ENCODE measurements around the gene ATP6V1D. TPM values are rescaled to one million over a fixed set of nuclear protein-coding genes. Genes with fewer than 3 reads are reported as not detected.

ATP6V1D gene
- total RNA-seq, 1 experiment from 2014 or later, result 38.5 TPM

- Histone ChIP-seq H3K9me2 (ENCODE audit: insufficient read depth) (no peaks in the 10 kb centered on the region), H3K4me3 (replicated peaks in 1 of 2; ENCODE audit: low read depth in 1 of 2, low read length in 2 of 2) (no peak overlapping the region), H3K27me3 (ENCODE audit: insufficient read depth, low read length) (no peaks in the 10 kb centered on the region), H3K36me3 (ENCODE audit: control insufficient read depth in 1 of 2, insufficient read depth in 2 of 2, low read length in 2 of 2) (peaks cover 15 to 18% of the 10 kb centered on the region in 2 experiments; a peak in 3 of 4 replicates), H3K9ac (ENCODE audit: low read length) (no peak overlapping the region), H4K20me1 (ENCODE audit: insufficient read depth) (no peaks in the 10 kb centered on the region), H3K27ac (ENCODE audit: low read depth, low read length) (no peak overlapping the region), H2AFZ (ENCODE audit: low read depth, low read length, poor library complexity, severe bottlenecking) (no peak overlapping the region), H3K79me2 (ENCODE audit: insufficient read depth, low read length) (no peaks in the 10 kb centered on the region), H3K4me2 (ENCODE audit: low read length) (no peak overlapping the region), H3K9me3 (ENCODE audit: control insufficient read depth in 1 of 2, insufficient read depth in 1 of 2, low read depth in 1 of 2, low read length in 2 of 2) (no peaks in the 10 kb centered on the region), H3K4me1 (ENCODE audit: control insufficient read depth in 1 of 2, insufficient read depth in 2 of 2, low read length in 2 of 2) (peaks cover 0 to 8% of the 10 kb centered on the region in 2 experiments; a peak in 1 of 4 replicates)
- DNase-seq (ENCODE audit: low read depth, low spot score) (no peak), ATAC-seq (no peak)
- intact Hi-C loops (cut with micrococcal nuclease), result no loop called here
- ChIA-PET POLR2A (no interaction called here), RAD21 (ENCODE audit: low non-redundant PET in 1 of 2, low total read pairs in 2 of 2, uncharacterized antibody in 2 of 2, unreplicated experiment in 2 of 2) (no interaction called here), CTCF (interaction anchor here (1.6 kb wide), 1 partner anchor 27 kb away, joined by 5 read pairs; the partner anchor contains the start of gene ATP6V1D)
- TF ChIP-seq CBX3 (IDR thresholded peaks at IDR 0.05; ENCODE audit: low read depth), result no peak
- no TSS peak for BruUV-seq (replicated peaks)
These were observed 27.1 kb downstream of the ATP6V1D start for GRCh38 chr14:67332468-67332867.

GRCh38 chr14:67331368-67332125 lies 28.1 kb downstream of the ATP6V1D start:
- no peaks in the 10 kb centered on the region for H3K9me3 ChIP-seq (ENCODE audit: control insufficient read depth in 1 of 2, insufficient read depth in 1 of 2, low read depth in 1 of 2, low read length in 2 of 2)
- no peak overlapping the region for H2AFZ ChIP-seq (ENCODE audit: low read depth, low read length, poor library complexity, severe bottlenecking)
- H4K20me1 ChIP-seq (ENCODE audit: insufficient read depth), result no peaks in the 10 kb centered on the region
- no peak overlapping the region for H3K4me3 ChIP-seq (replicated peaks in 1 of 2; ENCODE audit: low read depth in 1 of 2, low read length in 2 of 2)
- no peak overlapping the region for H3K27ac ChIP-seq (ENCODE audit: low read depth, low read length)
- H3K4me2 ChIP-seq (ENCODE audit: low read length), result no peak overlapping the region
- peaks cover 0 to 8% of the 10 kb centered on the region in 2 experiments; a peak in 1 of 4 replicates for H3K4me1 ChIP-seq (ENCODE audit: control insufficient read depth in 1 of 2, insufficient read depth in 2 of 2, low read length in 2 of 2)
- no peaks in the 10 kb centered on the region for H3K9me2 ChIP-seq (ENCODE audit: insufficient read depth)
- no peaks in the 10 kb centered on the region for H3K79me2 ChIP-seq (ENCODE audit: insufficient read depth, low read length)
- intact Hi-C loops (cut with micrococcal nuclease), result no loop called here
- DNase-seq (ENCODE audit: low read depth, low spot score), result no peak
- POLR2A ChIA-PET, result no interaction called here
- peaks cover 12 to 18% of the 10 kb centered on the region in 2 experiments; a peak in 3 of 4 replicates for H3K36me3 ChIP-seq (ENCODE audit: control insufficient read depth in 1 of 2, insufficient read depth in 2 of 2, low read length in 2 of 2)
- CTCF ChIA-PET, result interaction anchor here (1.6 kb wide), 1 partner anchor 28 kb away, joined by 5 read pairs; the partner anchor contains the start of gene ATP6V1D
- H3K27me3 ChIP-seq (ENCODE audit: insufficient read depth, low read length), result no peaks in the 10 kb centered on the region
- H3K9ac ChIP-seq (ENCODE audit: low read length), result no peak overlapping the region
- no TSS peak for BruUV-seq (replicated peaks)
- ATAC-seq, result no peak
- RAD21 ChIA-PET (ENCODE audit: low non-redundant PET in 1 of 2, low total read pairs in 2 of 2, uncharacterized antibody in 2 of 2, unreplicated experiment in 2 of 2), result no interaction called here
- no peak for TF ChIP-seq ZNF274 (IDR thresholded peaks at IDR 0.05; ENCODE audit: low read depth, low read length)
- no peak for TF ChIP-seq FOSL1 (IDR thresholded peaks at IDR 0.05; ENCODE audit: low read depth)
- no peak for TF ChIP-seq ATF3 (IDR thresholded peaks at IDR 0.05)
- no peak for TF ChIP-seq CTCF (IDR thresholded peaks at IDR 0.05 in 2 of 3, conservative IDR thresholded peaks at IDR 0.05 in 1 of 3; ENCODE audit: borderline replicate concordance in 1 of 3, insufficient read depth in 1 of 3, low read depth in 2 of 3, low read length in 2 of 3)
- no peak for TF ChIP-seq CEBPB (IDR thresholded peaks at IDR 0.05; ENCODE audit: low read depth)
- no peak for TF ChIP-seq CBX3 (IDR thresholded peaks at IDR 0.05; ENCODE audit: low read depth)
- TF ChIP-seq JUND (IDR thresholded peaks at IDR 0.05), result no peak
- TF ChIP-seq, protein P1, sequence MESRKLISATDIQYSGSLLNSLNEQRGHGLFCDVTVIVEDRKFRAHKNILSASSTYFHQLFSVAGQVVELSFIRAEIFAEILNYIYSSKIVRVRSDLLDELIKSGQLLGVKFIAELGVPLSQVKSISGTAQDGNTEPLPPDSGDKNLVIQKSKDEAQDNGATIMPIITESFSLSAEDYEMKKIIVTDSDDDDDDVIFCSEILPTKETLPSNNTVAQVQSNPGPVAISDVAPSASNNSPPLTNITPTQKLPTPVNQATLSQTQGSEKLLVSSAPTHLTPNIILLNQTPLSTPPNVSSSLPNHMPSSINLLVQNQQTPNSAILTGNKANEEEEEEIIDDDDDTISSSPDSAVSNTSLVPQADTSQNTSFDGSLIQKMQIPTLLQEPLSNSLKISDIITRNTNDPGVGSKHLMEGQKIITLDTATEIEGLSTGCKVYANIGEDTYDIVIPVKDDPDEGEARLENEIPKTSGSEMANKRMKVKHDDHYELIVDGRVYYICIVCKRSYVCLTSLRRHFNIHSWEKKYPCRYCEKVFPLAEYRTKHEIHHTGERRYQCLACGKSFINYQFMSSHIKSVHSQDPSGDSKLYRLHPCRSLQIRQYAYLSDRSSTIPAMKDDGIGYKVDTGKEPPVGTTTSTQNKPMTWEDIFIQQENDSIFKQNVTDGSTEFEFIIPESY (IDR thresholded peaks at IDR 0.05; ENCODE audit: extremely low read depth, insufficient replicate concordance, low read length), result no peak
- TF ChIP-seq SIN3A (IDR thresholded peaks at IDR 0.05; ENCODE audit: low read depth), result no peak
- no peak for TF ChIP-seq TCF7L2 (IDR thresholded peaks at IDR 0.05; ENCODE audit: borderline replicate concordance, extremely low read depth, insufficient read depth, insufficient read length)
- no peak for TF ChIP-seq EZH2phosphoT487 (IDR thresholded peaks at IDR 0.05; ENCODE audit: borderline replicate concordance)
- TF ChIP-seq RAD21 (IDR thresholded peaks at IDR 0.05; ENCODE audit: low read depth), result no peak
- TF ChIP-seq ELF1 (IDR thresholded peaks at IDR 0.05; ENCODE audit: borderline replicate concordance, low read depth), result no peak
- TF ChIP-seq POLR2A (IDR thresholded peaks at IDR 0.05; ENCODE audit: borderline replicate concordance, extremely low read depth, insufficient read depth, insufficient read length), result no peak
- TF ChIP-seq SP1 (IDR thresholded peaks at IDR 0.05; ENCODE audit: low read depth), result no peak
- no peak for TF ChIP-seq EZH2 (IDR thresholded peaks at IDR 0.05)
- no peak for TF ChIP-seq EGR1 (IDR thresholded peaks at IDR 0.05; ENCODE audit: low read depth)

Measured in HCT116 (cell line).